SKM-1 (cell line): ENCODE measurements around the gene MPHOSPH9.

Source experiments
- DNase-seq: peaks from one replicate; lab custom pipeline; 2025; ENCODE audit not compliant: unreplicated experiment; lab: John Stamatoyannopoulos, UW

MPHOSPH9 gene

DNA sequence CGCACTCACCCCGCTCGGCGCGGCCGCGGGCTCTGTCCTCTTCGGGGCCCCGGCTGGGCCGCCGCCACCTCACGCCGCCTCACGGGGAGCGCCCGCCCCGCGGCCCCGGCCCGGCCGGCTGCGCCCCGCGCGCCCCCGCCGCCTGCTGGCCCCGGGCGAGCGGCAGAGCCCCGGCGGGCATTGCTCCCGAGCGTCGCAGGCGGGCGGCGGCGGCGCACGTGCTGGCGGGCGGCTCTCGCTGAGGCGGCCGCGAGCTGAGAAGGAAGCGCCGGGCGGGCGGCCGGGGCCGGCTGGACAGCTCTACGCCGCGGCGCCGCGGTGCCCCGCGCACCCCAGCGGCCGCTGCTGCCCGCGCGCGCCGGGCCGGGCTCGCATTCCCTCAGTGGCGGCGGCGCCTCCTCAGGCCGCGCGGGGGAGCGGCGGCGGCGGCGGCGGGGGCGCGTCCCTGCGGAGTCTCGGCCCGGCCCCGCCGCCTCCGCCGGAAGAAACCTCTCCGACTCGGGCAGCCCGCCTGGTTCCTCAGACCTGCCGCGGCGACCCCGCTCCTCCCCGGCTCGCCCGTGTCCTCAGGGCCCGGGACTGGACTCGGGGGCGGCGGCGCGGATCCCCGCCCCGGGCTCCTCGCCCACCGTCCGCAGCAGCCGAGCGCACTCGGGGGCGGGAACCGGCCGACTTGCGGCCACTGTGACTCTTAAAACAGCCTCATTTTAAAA lies 82.0 kb downstream of the MPHOSPH9 start, which contains the start of gene PITPNM2:
PITPNM2 (minus strand) TSS at position 347 of the 713 bp plus-strand sequence. CDS start 116,500 bp downstream, outside the sequence.
- no peak for DNase-seq

DNA sequence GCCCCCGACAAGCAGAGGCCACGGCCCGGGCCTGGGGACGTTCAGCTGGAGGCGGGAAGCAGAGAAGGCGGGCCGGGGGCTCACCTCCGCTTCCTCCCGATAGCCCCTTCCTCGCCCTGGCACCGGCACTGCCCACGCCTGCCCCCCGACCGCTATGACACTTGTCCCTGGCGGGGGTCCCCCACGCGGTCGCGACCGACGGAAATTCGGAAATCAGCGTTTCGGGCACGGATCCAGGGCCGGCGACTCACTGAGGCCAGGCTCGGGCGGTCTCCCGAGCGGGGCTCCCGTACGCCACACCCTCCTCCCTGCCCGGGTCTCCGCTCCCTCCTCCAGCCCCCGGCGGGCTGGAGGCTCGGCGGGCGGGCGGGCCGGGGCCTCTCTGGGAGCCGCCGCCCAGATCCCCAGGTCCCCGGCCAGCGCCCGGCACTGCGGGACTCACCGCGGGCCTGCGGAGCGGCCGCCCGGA lies 82.6 kb downstream of the MPHOSPH9 start:
- no peak for DNase-seq

DNA sequence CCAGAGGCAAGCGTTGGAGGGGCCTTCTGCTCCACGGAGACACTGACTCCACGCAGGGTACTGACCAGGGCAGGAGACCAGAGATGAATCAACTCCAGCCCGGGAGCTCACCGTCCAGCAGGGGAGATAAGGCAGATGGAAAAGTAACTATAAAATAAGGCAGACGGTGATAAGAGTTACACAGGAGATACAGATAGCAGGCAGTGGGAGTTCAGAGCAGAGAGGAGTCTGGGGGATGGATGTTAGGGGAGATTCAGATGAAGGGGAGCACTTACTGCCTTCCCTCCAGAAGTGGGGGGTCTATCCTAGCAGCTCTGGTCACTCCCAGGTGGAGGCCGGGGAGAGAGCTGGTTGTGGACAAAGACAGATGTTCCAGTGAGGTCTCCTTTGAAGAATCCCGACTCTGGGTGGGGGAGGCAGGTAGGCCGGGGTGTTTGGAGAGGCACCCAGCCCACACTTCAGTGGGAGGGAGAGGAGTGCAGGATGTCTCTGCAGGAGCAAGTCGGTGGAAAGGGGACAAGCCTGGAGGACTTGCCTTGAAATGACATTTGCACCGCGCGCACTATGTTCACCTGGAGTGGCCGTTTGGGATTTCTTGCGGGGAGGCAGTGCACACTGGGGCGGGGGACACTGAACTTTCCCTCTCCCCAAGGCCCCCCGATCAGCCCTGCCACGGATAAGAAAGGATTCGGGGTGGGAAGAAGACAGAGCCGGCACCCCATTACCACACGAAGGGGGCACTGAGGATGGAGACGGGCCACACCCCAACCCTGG lies 83.3 kb downstream of the MPHOSPH9 start:
- DNase-seq: no peak

DNA sequence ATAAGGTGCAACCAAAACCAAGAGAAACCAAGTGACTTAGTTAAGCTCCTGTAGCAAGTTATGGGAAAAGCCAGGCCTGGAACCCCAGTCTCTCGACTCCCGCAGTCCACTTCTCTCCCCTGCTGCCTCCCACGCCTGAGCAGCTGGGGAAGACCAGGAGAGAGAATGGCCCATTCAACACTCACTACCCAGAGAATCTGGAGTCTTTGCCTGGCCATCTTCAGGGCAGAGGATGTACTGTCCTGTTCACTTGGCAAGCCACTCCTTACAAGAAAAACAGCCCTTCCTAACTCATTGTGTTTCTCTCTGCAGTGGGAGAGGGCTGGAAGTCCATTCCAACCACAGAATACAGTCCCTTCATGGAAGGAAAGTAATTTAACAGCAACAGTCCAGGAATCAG lies 83.9 kb downstream of the MPHOSPH9 start:
- no peak for DNase-seq

DNA sequence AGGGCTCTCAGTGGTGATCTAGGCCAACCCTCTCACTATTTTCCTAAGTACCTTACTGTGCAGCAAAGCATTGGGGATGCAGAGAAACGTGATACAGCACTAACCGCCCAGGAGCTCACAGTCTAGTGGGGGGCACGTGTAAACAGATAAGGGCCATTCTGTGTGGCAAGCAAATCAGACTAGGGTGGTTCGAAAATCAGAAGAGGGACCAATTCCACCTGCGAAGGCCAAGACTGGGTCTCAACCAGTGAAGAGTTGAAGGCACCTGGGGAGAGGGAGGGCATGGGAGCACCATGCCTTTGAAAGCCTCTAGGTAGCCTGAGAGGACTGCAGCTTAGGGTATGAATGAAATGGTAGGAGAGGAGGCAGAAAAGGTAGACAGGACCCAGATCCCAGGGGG lies 84.3 kb downstream of the MPHOSPH9 start:
- DNase-seq: no peak

DNA sequence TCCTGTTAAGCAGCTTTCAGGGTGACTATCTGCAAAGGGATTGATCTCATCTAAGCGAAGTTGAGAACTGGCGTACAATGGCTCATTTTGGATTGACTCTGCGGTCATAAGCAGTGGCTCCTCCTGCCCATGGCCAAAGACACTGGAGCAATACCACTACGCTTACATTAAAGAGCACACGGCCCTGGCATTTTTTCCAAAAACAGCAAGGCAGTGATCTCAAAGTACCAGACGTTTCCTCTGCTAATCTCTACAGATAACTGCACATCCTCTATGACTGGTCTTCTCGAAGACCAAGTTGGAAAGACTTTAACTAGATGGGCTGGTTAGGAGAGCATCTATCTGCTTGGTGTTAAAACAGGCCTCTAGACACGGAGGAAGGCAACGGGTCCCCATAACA lies 84.7 kb downstream of the MPHOSPH9 start:
- DNase-seq: no peak

DNA sequence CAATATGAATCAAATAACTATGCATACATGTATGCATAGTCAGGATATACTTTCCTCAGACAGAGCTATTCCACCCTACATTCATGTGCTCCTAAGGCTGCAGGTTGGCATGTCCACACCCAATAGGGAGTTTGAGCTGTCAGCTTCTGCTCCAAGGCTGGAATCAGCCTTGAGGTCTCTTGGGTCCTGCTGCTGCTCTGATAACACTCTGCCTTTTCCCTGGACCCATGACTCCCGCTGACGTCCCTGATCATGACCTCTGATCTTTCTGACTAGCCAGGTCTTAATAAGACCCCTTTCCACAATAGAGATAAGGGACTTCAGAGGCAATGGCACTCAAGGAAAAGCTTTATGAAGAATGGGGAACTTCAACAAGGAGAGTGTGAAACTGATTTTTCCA lies 87.7 kb downstream of the MPHOSPH9 start:
- DNase-seq: no peak

DNA sequence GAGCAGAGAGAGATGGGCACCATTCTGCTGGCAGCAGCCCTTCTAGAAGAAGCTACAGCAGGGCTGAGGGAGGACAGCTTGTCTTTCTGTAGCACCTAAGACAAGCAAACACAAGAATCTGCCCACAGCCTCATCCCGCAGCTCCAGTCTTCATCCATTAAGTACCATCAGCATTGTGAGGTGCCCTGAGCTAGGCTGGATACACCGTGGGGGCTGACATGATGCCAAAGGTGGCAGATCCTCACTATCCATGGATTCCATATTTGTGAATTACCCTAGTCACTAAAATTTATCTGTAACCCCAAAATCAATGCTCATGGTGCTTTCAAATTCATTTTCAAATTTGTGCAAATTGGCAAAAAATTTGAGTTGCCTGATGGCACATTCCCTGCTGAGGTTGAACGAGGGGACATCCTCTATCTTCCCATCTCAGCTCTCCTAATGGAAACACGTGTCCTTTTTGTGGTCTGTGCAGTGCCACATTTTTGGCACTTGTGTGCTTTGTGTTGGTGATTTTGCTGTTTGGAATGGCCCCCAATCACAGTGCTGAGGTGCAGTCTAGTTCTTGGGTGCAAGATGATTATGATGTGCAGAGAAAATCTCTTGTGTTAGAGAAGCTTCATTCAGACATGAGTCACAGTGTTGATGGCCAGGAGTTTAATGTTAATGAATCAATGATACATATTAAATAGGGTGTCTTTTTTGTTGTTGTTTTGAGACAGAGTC lies 89.0 kb downstream of the MPHOSPH9 start:
- DNase-seq: no peak

DNA sequence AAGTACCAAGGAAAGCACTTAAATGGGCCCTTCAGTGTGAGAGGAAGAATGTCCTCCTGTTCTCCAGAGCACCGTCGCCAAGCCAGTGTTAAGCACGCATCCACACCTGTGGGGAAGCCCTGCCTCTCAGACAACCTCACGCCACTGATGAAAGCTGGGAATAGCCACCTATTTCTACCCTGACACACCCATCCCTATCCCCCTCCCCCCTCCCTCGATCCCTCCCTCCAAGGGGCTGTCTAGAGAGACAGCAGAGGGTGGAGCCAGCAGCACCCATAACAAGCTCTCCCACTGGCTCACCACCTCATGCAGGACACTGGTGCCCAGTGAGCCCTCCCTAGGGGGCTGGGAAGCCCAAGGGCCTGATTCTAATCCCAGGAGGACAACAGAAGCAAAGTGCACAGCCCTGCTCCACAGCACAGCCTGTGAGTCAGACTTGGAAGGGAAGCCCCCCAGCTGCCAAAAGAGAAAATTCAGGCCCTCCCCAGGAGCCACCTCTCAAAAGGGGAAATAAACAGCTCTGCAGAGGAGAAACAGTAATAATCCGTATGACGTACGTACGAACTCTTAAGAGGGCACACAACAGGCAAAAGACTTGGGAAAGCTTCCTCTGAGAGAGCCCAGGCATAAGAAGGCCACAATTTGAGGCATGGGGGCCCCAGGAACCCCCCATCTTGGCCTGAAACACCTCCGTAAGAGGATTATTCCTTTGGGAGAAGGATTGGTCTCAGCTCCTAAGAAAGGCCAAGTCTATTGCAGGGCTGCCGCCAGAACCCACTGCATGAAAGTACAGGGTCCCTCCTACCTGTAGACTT lies 89.8 kb downstream of the MPHOSPH9 start:
- DNase-seq: no peak

DNA sequence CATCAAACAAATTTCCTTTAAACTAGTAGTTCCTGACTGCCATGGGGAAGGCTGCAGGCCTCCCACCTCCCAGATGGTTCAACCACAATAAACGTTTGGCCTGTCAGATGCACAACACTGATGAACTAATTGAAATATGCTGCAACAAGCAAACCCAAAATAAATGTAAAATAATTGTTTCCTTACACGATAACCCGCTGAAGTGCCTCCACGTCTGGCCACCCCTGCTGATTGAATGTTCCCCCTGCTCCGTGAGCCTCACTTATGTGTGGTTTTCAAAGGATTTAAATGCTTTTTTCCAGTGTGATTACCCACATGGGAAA lies 90.5 kb downstream of the MPHOSPH9 start:
- DNase-seq: no peak

DNA sequence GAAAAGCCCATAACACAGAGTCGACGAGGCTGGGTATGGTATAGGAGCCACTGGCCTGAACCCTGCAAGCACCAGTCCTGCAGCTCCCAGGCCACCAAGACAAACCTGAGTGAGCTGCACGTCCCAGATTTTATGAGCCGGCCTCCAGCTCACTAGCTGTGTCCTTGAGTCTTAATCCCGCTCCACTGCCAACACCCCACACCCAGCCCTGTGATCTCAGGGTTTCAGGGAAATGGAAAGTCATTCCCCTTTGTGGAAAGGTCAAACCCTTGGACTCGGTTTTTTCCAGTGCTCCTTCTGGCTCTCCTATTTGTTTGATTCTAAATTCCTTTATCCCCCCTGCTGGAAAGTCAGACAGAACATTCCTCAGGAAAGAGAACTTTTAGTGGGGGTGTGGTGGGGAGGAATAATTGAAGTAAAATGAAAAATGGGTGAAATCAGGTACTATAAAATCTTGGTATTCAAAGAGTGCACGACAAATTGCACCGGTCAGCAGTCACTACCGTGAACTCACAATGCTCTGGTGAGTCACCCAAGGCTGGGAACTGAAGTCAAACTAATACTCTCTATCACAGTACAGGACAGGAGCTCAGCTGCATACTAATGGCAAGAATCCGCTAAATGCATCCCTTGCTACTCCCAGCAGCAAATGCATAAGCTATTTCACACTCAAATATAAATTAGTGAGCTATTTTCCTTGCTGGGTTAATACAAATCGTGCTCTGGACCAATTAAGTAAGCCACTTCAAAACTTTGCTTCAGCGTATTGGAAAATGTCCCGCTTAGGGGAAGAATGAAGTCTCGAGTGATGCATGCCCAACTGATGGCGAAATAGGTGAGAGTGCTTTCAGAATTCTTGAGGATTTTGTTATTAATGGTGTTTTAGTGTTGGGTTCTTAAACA lies 91.1 kb downstream of the MPHOSPH9 start:
- DNase-seq: no peak

DNA sequence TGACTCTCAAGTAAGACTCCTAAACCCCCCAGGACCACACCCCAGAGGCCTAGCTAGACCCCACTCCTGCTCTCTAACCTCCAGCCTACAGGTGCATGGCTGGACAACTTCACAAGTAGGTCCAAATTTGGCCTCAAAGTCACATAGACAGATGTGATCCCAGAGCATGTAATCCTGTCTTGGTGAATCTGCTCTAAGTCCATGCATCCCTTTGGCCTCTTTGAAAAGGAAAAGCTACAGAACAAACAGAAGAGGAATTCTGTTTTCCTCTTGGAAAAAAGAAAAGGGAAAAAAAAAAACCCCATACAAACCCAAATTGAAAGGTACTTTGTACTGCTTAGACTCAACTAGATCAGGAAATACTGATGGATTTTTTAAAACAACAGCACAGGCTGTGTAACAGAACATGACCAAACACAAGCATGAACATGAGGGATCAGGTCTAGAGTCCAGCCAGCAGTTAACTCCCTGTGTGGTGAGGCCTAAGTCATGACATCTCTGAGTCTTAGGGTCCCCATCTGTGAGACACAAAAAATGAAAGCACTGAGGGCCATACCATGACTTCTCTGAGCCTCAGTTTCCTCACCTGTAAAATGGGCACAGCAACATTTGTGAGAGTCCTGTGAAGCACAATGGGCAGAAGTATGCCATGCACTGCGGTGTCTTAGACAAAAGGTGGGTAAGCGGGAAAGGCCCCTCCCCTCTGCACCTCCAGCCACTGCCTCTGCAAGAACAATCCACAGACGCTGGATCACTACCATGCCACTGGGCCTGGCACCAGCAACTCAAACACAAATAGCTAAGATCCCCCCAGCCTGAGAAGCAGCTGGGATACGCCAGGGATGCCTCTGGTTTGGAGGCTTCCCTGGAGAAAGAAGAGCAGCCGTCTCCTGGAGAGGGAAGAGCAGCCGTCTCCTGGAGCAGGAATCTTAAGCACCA lies 92.0 kb downstream of the MPHOSPH9 start:
- no peak for DNase-seq

DNA sequence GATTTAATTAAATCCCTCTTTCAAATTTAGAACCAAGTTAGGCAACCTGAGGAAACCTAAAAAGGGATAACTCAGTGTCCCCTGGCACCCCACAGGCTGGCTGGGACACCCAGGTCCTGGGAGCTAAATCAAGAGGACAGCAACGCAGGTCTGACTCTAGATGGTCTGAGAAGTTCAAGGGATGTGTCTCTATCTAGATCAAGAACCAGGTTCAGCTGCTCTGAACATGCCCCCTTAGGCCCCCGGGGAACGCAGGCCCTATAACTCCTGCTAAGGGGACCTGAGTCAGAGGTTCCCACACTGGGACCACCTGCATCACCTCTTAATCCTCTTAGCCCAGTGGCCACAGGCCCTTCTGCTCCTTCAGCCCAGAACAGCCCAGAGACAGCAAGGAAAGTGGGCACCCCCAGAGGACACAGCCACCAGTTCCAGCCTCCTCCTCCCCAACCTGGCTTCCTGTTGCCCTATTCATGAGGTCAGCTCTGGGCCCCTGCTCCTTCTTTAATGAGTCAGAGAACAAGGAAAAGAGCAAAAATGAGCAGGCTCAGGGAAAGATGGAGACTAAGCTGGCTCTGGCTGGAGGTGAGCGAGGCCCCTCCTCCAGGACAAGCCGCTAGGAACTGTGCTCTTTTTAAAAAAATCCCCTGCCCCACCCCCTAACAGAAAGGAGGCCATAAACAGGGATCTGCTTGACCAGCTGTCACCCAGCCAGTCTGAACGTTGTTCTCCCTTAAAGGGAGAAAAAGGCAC lies 92.8 kb downstream of the MPHOSPH9 start:
- DNase-seq: no peak

DNA sequence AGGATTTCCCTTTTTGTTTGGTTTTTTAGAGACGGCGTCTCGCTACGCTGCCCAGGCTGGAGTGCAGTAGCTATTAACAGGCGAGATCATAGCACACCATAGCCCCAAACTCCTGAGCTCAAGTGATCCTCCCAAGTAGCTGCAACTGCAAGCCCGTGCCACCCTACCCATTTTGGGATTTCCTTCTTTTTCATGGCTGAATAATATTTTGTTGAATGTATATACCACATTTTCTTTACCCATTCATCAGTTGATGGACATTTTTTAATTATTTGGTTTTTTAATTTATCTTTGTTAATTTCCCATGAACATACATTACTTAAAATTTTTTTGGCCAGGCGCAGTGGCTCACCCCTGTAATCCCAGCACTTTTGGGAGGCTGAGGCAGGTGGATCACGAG lies 97.3 kb downstream of the MPHOSPH9 start:
- no peak for DNase-seq

DNA sequence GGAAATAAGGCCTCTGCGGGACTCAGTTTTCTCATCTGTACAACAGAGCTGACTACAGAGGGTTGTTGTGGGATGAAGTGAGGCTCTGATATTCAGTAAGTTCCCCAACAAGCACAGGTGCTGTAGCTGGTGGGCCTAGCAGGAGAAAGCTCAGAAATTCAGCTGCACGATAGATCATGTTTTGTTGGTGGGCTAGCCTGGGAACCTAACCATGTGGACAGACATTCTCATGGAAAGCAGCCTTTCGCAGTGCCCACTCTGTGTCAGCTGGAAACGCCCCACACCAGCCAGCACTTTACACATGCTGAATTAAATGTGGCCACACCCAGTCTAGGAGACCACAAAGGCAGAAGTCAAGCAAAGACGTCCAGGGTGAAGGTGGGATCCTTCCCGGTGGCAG lies 98.1 kb downstream of the MPHOSPH9 start:
- no peak for DNase-seq

DNA sequence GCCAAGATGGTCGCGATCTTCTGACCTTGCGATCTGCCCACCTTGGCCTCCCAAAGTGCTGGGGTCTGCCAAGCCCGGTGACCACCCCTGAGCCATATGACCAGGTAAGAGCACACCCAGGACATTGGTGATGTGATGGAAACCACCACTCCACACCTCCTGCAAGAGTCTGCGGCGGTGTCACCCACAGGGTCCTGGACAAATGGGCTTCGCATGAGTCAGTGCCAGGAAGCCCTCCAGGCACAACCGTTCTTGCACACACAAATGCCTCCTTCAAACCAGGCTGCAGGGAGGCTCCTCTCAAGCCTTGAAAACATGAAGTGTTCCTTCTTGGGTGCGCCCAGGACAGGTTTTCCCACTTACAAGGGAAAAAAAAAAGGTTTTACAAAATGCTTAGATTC lies 98.7 kb downstream of the MPHOSPH9 start:
- no peak for DNase-seq

DNA sequence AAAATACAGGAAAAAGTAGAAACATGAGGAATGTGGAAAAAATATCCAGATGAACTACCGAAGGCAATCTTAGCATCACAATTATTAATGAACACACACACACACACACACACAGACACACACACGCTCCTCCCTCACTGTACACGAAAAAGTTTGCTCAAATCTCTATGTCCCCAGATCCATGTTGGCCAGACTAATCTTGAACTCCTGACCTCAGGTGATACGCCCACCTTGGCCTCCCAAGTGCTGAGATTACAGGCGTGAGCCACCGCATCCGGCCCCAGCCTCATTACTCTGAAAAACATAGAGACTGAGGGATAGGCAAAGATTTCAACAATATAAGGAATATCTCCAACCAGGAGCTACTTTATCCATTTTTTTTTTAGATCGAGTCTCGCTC lies 99.2 kb downstream of the MPHOSPH9 start:
- DNase-seq: no peak

DNA sequence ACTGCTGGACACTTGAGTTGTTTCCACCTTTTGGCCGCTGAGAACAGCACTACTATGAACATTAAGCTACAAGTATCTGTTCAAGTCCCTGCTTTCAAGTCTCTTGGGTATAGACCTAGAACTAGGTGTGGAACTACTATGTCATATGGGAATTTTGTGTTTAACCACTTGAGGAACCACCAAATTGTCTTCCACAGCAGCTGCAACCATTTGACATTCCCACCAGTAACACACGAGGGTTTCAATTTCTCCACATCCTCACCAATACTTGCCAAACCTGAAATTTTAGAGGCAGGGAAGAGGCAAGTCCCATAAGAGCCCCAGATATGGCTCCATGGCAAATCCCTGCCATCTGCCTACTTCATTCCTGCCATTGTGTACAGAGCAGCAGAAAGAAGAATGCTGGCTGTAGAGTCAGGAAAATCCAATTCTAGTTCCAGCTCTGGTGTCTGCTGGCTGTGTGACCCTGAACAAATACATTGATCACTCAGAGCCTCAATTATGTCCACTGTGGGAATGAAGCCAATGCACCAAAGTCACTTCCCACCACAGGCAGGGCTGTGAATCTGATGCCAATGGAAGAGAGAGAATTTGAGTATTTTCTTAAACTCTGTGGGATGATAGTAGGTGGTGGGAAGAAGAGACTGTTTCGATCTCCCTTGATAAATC lies 99.9 kb downstream of the MPHOSPH9 start:
- no peak for DNase-seq
